Stomach smooth muscle (tissue), 2 donors: ENCODE results near the gene LIPT2.

Source experiments
- H3K27ac ChIP-seq: one replicate; pipeline ENCODE4 v1.7.0; 2013; ENCODE audit warnings: mild to moderate bottlenecking, low read length, inconsistent platforms
- H3K27me3 ChIP-seq, 2 donors: one replicate each; pipeline ENCODE4 v1.7.0; 2013; ENCODE audit warnings: low read length in 2 of 2; ENCODE audit not compliant: insufficient read depth in 2 of 2, control insufficient read depth in 1 of 2
- H3K36me3 ChIP-seq, 2 donors: one replicate each; pipeline ENCODE4 v1.7.0; 2013; ENCODE audit warnings: low read length in 2 of 2; ENCODE audit not compliant: control insufficient read depth in 2 of 2, insufficient read depth in 2 of 2
- H3K4me1 ChIP-seq: one replicate; pipeline ENCODE4 v1.7.0; 2013; ENCODE audit warnings: low read length; ENCODE audit not compliant: control insufficient read depth, insufficient read depth
- H3K4me3 ChIP-seq, 2 donors: one replicate each; pipeline ENCODE4 v1.7.0; 2013; ENCODE audit warnings: low read length in 2 of 2
- H3K9ac ChIP-seq, 2 donors: one replicate each; pipeline ENCODE4 v1.7.0; 2013; ENCODE audit warnings: low read length in 2 of 2, mild to moderate bottlenecking in 1 of 2
- H3K9me3 ChIP-seq, 2 donors: one replicate each; pipeline ENCODE4 v1.7.0; 2013; ENCODE audit warnings: low read length in 2 of 2; ENCODE audit not compliant: control insufficient read depth in 2 of 2
- donor health status: healthy.
- donor health status: Pancreatic carcinoma.

The LIPT2 gene

DNA sequence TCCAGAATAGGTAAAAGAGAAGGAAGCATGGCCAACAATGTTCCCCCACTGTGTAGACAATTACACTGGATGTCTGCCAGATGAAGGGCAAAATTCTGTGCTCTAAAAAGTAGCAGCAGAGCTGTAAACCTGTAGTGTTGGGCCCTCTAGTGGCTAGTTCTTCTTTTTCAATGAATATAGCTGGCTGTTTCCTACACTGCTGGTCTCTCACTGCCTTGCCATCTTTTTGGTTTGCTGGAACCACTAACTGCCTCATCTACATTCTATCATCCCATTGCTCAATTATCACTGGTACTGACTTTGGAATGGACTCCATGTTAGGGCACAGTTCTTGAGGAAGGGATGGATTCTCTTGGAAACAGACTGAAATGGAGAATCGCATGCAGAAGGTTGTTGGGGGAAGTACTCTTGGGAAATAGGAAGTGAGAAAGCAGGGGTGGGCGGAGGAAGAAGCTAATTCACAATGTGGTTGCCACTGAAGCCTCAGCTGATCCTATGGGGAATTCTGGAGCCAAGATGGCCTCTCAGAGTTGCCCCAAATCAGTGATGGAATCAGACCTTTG lies 44.1 kb downstream of the LIPT2 start:
- H3K9ac ChIP-seq, result no peak overlapping the region

DNA sequence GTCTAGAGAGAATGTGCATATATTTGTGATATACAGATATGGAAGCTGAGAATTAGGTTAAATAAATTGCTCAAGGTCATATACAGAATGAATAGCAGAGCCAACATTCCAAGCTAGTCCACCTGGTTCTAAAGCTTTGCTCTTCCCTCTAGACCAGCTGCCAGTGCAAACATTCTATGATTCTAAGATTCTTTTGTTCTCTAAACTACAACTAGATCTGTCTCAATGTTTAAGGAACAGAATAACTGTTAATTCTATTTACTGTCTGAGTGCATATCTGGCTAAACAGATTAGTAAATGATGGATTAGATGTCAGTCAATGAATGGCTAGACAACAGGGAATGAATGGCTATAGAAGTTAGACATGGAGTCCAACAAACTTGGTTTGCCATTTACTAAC lies 45.8 kb downstream of the LIPT2 start:
- peaks cover 0 to 3% of the 10 kb centered on the region in 2 donors for H3K27me3 ChIP-seq
- no peak overlapping the region for H3K9ac ChIP-seq
- no peak overlapping the region for H3K27ac ChIP-seq
- peaks cover 7% of the 10 kb centered on the region for H3K4me1 ChIP-seq
- H3K4me3 ChIP-seq, result no peak overlapping the region
- no peaks in the 10 kb centered on the region for H3K9me3 ChIP-seq
- no peaks in the 10 kb centered on the region for H3K36me3 ChIP-seq

More for the DNA sequence above, 44.1 kb downstream of the LIPT2 start:
- Histone ChIP-seq H3K27ac (no peak overlapping the region), H3K27me3 (peaks cover 0 to 3% of the 10 kb centered on the region in 2 donors), H3K4me3 (no peak overlapping the region), H3K36me3 (no peaks in the 10 kb centered on the region), H3K9me3 (no peaks in the 10 kb centered on the region), H3K4me1 (peaks cover under 1% of the 10 kb centered on the region)

DNA sequence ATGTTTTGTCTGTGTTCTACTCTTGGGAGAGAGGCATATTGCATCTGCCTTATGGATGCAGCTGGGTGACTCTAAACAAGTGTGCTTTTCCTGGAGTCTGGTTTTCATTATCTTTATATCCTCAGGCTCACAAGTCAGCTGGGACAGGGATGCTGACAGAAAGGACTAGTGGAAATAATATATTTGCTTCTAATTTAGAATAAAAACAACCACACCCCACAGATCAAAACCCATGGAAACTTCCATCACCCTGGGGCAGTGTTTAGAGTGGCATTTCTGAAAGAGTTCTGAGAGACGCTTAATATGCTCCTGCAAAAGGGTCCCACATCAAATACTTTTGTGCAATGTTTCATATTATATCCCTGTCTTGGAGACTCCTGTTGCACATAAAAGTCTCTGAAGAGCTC lies 47.0 kb downstream of the LIPT2 start:
- Histone ChIP-seq H3K36me3 (no peaks in the 10 kb centered on the region), H3K27me3 (no peaks in the 10 kb centered on the region), H3K9ac (no peak overlapping the region), H3K9me3 (no peaks in the 10 kb centered on the region), H3K27ac (no peak overlapping the region), H3K4me3 (no peak overlapping the region), H3K4me1 (peaks cover 7% of the 10 kb centered on the region)

DNA sequence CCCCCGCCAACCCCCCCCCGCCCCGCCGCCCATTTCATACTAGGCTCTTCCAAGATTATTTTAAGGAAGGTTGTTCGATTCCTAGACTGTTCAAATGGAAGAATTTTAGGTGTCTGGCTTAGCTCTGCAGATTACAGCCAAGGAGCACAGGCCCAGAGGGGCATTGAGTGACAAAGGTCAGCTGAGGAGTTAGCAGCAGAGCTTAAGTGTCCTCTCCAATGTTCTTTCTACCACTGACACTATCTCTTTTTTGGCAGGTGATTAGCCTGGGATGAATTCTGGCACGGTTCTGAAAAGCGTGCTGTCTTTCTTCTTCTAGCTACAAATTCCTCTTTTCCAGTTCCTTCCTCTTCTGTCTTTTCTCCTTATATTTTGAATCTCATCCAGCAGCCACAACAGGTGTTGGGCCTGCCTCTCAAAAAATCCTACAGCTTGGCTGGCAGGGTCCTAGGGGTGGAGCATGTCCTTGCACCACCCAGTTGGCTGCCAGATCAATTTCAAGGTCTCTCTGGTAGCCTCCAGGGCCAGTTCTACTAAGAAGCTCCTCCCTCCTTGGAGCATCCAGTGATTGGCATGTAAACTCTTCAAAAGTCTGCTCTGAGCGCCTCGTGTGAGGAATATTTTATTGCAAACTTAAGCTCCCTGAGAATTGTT lies 49.2 kb downstream of the LIPT2 start:
- Histone ChIP-seq H3K36me3 (no peaks in the 10 kb centered on the region), H3K9me3 (no peaks in the 10 kb centered on the region), H3K27me3 (no peaks in the 10 kb centered on the region), H3K4me1 (peaks cover 7% of the 10 kb centered on the region), H3K27ac (no peak overlapping the region), H3K4me3 (no peak overlapping the region), H3K9ac (no peak overlapping the region)

DNA sequence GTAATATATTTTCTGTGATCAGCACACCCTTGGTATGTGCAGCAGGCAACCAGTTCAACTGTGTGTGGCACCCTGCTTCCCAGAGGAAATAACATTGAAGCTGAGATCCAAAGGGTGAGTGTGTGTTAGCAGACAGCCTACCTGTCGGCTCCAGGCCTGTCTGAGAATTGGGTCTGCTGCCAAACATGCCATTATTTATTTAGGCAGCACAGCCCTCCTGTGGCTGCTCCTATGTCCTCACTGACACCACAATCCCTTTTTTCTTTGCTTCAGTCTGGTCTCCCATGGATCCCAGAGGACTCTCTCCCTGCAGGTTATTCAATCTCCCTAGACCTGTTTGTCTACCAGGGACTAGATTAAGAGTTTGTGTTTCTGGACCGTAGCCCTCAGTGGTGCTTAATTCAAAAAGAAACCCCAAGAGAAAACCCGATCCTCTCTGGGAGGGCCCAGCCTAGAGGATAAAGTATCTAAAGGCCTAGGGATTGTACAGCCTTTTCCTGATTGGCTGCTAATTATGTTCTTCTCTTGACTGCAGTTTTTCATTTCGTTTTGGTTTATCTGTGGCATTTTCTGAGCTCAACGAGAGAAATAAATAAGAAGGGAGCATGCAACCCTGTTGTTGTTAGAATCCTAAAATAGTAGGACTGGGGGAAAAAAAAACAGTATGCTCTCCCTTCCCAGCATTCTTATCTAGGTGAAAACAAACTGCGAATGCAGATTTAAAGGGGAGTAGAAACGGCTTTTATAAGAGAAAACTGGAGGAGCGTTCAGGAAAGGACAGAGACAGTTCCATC lies 50.3 kb downstream of the LIPT2 start:
- no peak overlapping the region for H3K27ac ChIP-seq

DNA sequence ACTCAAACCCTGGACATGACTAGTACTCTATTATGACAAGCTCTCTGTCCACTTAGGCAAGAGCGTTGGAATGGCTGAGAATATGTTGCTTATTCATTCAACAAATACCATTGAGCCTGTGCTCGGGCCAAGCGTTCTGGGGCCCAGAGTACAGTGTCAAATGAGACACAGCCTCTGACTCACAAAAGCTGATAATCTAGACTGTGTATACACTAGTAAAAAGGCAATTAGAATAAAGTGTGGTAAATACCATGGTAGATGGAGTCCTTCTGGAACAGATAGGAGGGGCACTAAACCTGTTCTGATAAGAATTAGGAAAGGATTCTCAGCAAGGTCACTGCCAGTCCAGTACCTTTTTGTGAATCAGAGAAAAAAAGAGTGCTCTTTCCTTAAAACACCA lies 50.9 kb downstream of the LIPT2 start:
- Histone ChIP-seq H3K27me3 (no peaks in the 10 kb centered on the region), H3K9me3 (no peaks in the 10 kb centered on the region), H3K36me3 (no peaks in the 10 kb centered on the region), H3K9ac (no peak overlapping the region), H3K4me3 (no peak overlapping the region), H3K27ac (no peak overlapping the region), H3K4me1 (peaks cover 7% of the 10 kb centered on the region)

More for the DNA sequence above, 50.3 kb downstream of the LIPT2 start:
- H3K4me3 ChIP-seq, result no peak overlapping the region
- H3K36me3 ChIP-seq, result no peaks in the 10 kb centered on the region
- no peaks in the 10 kb centered on the region for H3K27me3 ChIP-seq
- H3K9ac ChIP-seq, result no peak overlapping the region
- peaks cover 7% of the 10 kb centered on the region for H3K4me1 ChIP-seq
- H3K9me3 ChIP-seq, result no peaks in the 10 kb centered on the region
